Chondrocyte (in vitro differentiated cells): ENCODE measurements around the gene PPP5C. TPM values are rescaled to one million over a fixed set of nuclear protein-coding genes. Genes with fewer than 3 reads are reported as not detected.
A peak's percentile ranks its signal among the peaks of the same experiment; 100 is the strongest.

ENCODE experiments used
- DNase-seq: peaks from one replicate; pipeline ENCODE4 v3.0.0; 2021; ENCODE audit warnings: mixed read lengths, low spot score
- H3K27ac Mint-ChIP-seq: one replicate; pipeline ENCODE4 v1.8.0; 2021; ENCODE audit warnings: mild to moderate bottlenecking, moderate library complexity, mixed read lengths; ENCODE audit not compliant: unreplicated experiment
- H3K27me3 Mint-ChIP-seq: 2 replicates; pipeline ENCODE4 v1.8.0; 2021; ENCODE audit warnings: low read depth, mixed read lengths
- H3K36me3 Mint-ChIP-seq: 2 replicates; pipeline ENCODE4 v1.8.0; 2021; ENCODE audit warnings: low read depth, mixed read lengths
- H3K4me1 Mint-ChIP-seq: 2 replicates; pipeline ENCODE4 v1.8.0; 2021; ENCODE audit warnings: low read depth, mild to moderate bottlenecking, mixed read lengths
- H3K4me3 Mint-ChIP-seq: one replicate; pipeline ENCODE4 v1.8.0; 2021; ENCODE audit warnings: mild to moderate bottlenecking, moderate library complexity, mixed read lengths; ENCODE audit not compliant: unreplicated experiment
- H3K9me3 Mint-ChIP-seq: 2 replicates; pipeline ENCODE4 v1.8.0; 2021; ENCODE audit warnings: low read depth, mixed read lengths
- total RNA-seq: library from RNA; stranded (reverse); gene quantifications from 3 replicates; pipeline ENCODE4 v1.2.1, GENCODE V29; 2021
- TF ChIP-seq, protein P1 (sequence below): fragments of 200-600 bp; sonication (generic); IDR thresholded peaks from 2 replicates; pipeline ENCODE4 v1.5.0; 2021; ENCODE audit warnings: antibody characterized with exemption, mild to moderate bottlenecking, moderate library complexity

PPP5C gene
- total RNA-seq, 1 donor from 2014 or later = 62.5 TPM

GRCh38 chr19:46380690-46381089 lies 33.8 kb downstream of the PPP5C start:
- peaks cover 53% of the 10 kb centered on the region for H3K4me1 Mint-ChIP-seq
- no peak overlapping the region for H3K4me3 Mint-ChIP-seq
- peak overlapping the region; percentile 38 for H3K27ac Mint-ChIP-seq
- TF ChIP-seq, protein P1, sequence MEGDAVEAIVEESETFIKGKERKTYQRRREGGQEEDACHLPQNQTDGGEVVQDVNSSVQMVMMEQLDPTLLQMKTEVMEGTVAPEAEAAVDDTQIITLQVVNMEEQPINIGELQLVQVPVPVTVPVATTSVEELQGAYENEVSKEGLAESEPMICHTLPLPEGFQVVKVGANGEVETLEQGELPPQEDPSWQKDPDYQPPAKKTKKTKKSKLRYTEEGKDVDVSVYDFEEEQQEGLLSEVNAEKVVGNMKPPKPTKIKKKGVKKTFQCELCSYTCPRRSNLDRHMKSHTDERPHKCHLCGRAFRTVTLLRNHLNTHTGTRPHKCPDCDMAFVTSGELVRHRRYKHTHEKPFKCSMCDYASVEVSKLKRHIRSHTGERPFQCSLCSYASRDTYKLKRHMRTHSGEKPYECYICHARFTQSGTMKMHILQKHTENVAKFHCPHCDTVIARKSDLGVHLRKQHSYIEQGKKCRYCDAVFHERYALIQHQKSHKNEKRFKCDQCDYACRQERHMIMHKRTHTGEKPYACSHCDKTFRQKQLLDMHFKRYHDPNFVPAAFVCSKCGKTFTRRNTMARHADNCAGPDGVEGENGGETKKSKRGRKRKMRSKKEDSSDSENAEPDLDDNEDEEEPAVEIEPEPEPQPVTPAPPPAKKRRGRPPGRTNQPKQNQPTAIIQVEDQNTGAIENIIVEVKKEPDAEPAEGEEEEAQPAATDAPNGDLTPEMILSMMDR = no peak
- H3K9me3 Mint-ChIP-seq = no peaks in the 10 kb centered on the region
- no peak for DNase-seq
- peaks cover 47% of the 10 kb centered on the region for H3K36me3 Mint-ChIP-seq
- no peaks in the 10 kb centered on the region for H3K27me3 Mint-ChIP-seq

- DNase-seq = no peak
- Mint-ChIP-seq H3K9me3 (no peaks in the 10 kb centered on the region), H3K36me3 (peaks cover 44% of the 10 kb centered on the region), H3K27me3 (no peaks in the 10 kb centered on the region), H3K4me3 (no peak overlapping the region), H3K4me1 (peaks cover 47% of the 10 kb centered on the region), H3K27ac (no peak overlapping the region)
- TF ChIP-seq, protein P1 = no peak
Observed at GRCh38 chr19:46381346-46381745, 34.5 kb downstream of the PPP5C start.

DNA sequence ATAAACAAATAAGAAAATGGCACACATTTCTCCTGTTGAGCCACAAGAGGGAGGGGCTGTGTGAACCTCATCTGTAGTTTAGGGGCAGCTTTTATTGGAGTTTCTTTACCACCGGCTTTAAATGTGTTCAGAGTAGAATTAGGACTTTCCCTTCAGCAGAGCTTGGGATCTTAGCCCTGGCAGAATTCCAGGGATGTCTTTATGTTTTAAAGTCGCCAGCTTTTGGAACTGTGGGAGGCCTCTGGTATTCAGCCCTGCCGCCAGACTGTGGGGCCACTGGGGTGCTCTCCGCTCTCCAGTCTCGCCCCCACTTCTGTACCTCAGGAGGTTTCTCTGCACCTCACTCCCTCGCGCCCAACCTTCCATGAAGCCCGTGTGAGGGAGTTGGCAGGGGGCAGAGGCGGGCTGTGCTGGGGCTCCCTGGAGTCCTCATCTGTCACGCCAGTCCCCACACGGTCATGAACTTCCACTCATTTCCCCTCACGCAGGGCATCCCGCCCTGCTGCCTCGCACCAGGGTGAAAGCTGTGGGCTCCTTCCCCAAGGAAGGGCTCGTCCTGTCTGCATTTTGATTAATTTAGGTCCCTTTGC lies 35.0 kb downstream of the PPP5C start:
- Mint-ChIP-seq H3K27ac (no peak overlapping the region), H3K4me3 (no peak overlapping the region), H3K9me3 (no peaks in the 10 kb centered on the region), H3K27me3 (no peaks in the 10 kb centered on the region), H3K36me3 (peaks cover 41% of the 10 kb centered on the region), H3K4me1 (peaks cover 46% of the 10 kb centered on the region)
- no peak for DNase-seq
- TF ChIP-seq, protein P1 = no peak

- Mint-ChIP-seq H3K27me3 (no peaks in the 10 kb centered on the region), H3K36me3 (peaks cover 48% of the 10 kb centered on the region), H3K4me1 (peaks cover 33% of the 10 kb centered on the region), H3K4me3 (no peak overlapping the region), H3K27ac (no peak overlapping the region), H3K9me3 (no peaks in the 10 kb centered on the region)
- DNase-seq = peak; percentile 41
- TF ChIP-seq, protein P1 = no peak
Observed at GRCh38 chr19:46383171-46383815, 36.4 kb downstream of the PPP5C start.

DNA sequence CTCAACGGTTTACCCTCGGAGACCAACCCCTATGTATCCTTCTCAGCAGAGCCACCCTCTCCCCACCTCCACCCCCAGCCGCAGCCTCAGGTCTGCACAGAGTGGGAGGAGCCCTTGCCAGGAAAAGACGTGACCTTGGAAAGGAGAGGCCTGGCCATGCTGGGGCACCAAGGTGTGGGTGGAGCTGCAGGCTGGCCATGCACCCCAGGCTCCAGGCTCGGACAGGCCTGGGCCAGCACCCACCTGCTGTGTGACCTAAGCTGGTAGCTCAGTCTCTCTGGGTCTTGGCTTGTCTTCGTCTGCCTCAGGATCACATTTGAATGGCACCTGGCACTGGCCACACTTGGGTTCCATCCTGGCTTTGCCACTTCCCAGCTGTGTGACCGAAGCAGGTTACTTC lies 37.0 kb downstream of the PPP5C start:
- Mint-ChIP-seq H3K9me3 (no peaks in the 10 kb centered on the region), H3K27ac (no peak overlapping the region), H3K4me3 (no peak overlapping the region), H3K36me3 (peaks cover 54% of the 10 kb centered on the region), H3K27me3 (no peaks in the 10 kb centered on the region), H3K4me1 (peaks cover 27% of the 10 kb centered on the region)
- TF ChIP-seq, protein P1 = no peak
- peak; percentile 68 for DNase-seq
